Measurements from ENCODE around the gene DTHD1. TPM values are rescaled to one million over a fixed set of nuclear protein-coding genes. Genes with fewer than 3 reads are reported as not detected.

Gene DTHD1
- total RNA-seq, 1 donor from 2014 or later: not detected

DNA sequence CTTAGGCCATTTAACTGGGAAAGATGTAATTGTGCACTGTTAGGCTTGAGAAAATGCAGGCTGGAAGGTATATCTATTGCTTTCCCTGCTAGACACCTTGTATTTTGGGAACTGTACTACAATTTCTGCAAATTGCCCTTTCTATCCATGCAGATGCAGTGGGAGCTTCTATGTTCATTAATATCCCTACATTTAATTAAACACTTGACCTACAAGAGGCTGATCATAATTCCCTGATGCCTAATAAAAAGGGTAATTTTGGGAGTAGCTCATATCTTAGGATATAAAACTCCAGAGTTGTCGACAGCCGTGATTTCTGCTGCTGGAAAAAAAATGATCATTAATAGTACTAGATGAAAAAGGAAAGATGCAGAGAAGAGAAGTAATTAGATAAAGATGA is 19.7 kb downstream of the DTHD1 start:
- Histone ChIP-seq H3K4me1 (no peaks in the 10 kb centered on the region), H3K4me2 (no peak overlapping the region), H3K36me3 (no peaks in the 10 kb centered on the region), H4K20me1 (ENCODE audit: low read depth) (no peaks in the 10 kb centered on the region), H3K27ac (no peak overlapping the region), H3K4me3 (no peak overlapping the region), H3F3A (ENCODE audit: low read depth) (no peaks in the 10 kb centered on the region), H2AFZ (replicated peaks) (no peak overlapping the region), H3K9ac (no peak overlapping the region), H3K79me2 (ENCODE audit: low read depth) (no peaks in the 10 kb centered on the region), H3K9me3 (ENCODE audit: low read depth) (no peaks in the 10 kb centered on the region), H3K27me3 (no peaks in the 10 kb centered on the region)
- no peak for DNase-seq (ENCODE audit: low spot score)
- Mint-ChIP-seq H3K4me3 (no peak overlapping the region), H3K27me3 (ENCODE audit: insufficient read depth, low read depth) (no peaks in the 10 kb centered on the region), H3K9me3 (no peaks in the 10 kb centered on the region), H3K27ac (no peak overlapping the region), H3K4me1 (no peaks in the 10 kb centered on the region), H3K36me3 (no peaks in the 10 kb centered on the region)
- TF ChIP-seq CTCF (IDR thresholded peaks at IDR 0.05) (no peak), EZH2 (IDR thresholded peaks at IDR 0.05) (no peak), EZH2phosphoT487 (IDR thresholded peaks at IDR 0.05) (no peak)

DNA sequence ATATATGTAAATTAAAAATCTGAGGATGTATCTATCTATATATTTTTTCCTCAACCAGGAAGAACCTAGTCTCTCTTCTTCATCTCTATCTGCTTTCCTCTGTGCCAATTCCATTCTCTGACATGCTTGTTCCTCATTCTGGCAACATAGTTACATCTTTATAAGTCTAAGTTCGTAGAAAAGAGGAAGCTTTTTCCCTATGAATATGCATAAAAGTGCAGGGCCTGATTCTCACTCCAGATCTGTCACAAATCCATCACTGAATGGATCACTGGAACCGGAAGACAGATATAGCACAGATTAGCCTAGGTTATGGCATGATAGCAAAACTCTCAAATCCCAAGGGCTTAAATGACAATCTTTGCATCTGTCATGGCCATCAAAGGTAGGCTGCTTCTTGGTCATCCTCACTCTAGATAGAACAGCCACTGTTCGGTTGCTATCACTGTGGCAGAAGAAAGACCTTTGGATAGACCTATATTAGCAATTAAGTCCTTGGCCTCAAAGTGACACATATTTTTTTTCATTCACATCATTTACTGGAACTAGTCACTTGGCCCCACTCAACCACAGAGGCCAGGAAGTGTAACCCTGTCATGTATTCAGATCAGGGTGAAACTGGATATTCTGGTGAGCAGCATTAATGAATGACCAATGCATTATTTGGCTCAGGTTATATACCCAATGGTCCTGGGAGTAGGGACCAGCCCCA is 22.2 kb downstream of the DTHD1 start:
- H3K4me1 Mint-ChIP-seq: no peaks in the 10 kb centered on the region
- Histone ChIP-seq H3K27ac (no peak overlapping the region), H3K9me3 (ENCODE audit: low read depth) (no peaks in the 10 kb centered on the region), H3K9ac (no peak overlapping the region), H3F3A (ENCODE audit: low read depth) (no peaks in the 10 kb centered on the region), H3K79me2 (ENCODE audit: low read depth) (no peaks in the 10 kb centered on the region), H3K4me3 (no peak overlapping the region), H3K4me1 (no peaks in the 10 kb centered on the region), H4K20me1 (ENCODE audit: low read depth) (no peaks in the 10 kb centered on the region), H3K27me3 (no peaks in the 10 kb centered on the region), H2AFZ (replicated peaks) (no peak overlapping the region), H3K36me3 (no peaks in the 10 kb centered on the region), H3K4me2 (no peak overlapping the region)
- TF ChIP-seq EZH2 (IDR thresholded peaks at IDR 0.05): no peak
- no peak for TF ChIP-seq EZH2phosphoT487 (IDR thresholded peaks at IDR 0.05)
- no peak for TF ChIP-seq CTCF (IDR thresholded peaks at IDR 0.05)
- no peak overlapping the region for H3K4me3 Mint-ChIP-seq
- H3K9me3 Mint-ChIP-seq: no peaks in the 10 kb centered on the region
- no peaks in the 10 kb centered on the region for H3K36me3 Mint-ChIP-seq
- H3K27ac Mint-ChIP-seq: no peak overlapping the region
- peaks cover 2% of the 10 kb centered on the region for H3K27me3 Mint-ChIP-seq (ENCODE audit: insufficient read depth, low read depth)
- no peak for DNase-seq (ENCODE audit: low spot score)

- H3K9me3 Mint-ChIP-seq: no peaks in the 10 kb centered on the region
- H3K27ac Mint-ChIP-seq: no peak overlapping the region
- no peaks in the 10 kb centered on the region for H3K4me1 Mint-ChIP-seq
- Histone ChIP-seq H3K9ac (no peak overlapping the region), H3K27ac (no peak overlapping the region), H3K4me2 (no peak overlapping the region), H3K27me3 (no peaks in the 10 kb centered on the region), H3K36me3 (no peaks in the 10 kb centered on the region), H3F3A (ENCODE audit: low read depth) (no peaks in the 10 kb centered on the region), H2AFZ (replicated peaks) (no peak overlapping the region), H4K20me1 (ENCODE audit: low read depth) (no peaks in the 10 kb centered on the region), H3K4me3 (no peak overlapping the region), H3K79me2 (ENCODE audit: low read depth) (no peaks in the 10 kb centered on the region), H3K4me1 (no peaks in the 10 kb centered on the region), H3K9me3 (ENCODE audit: low read depth) (no peaks in the 10 kb centered on the region)
- TF ChIP-seq EZH2 (IDR thresholded peaks at IDR 0.05) (no peak), EZH2phosphoT487 (IDR thresholded peaks at IDR 0.05) (no peak)
- H3K27me3 Mint-ChIP-seq (ENCODE audit: insufficient read depth, low read depth): peaks cover 2% of the 10 kb centered on the region
- no peak for DNase-seq (ENCODE audit: low spot score)
- H3K4me3 Mint-ChIP-seq: no peak overlapping the region
- H3K36me3 Mint-ChIP-seq: no peaks in the 10 kb centered on the region
Observed at GRCh38 chr4:36304138-36304681, 22.8 kb downstream of the DTHD1 start.

DNA sequence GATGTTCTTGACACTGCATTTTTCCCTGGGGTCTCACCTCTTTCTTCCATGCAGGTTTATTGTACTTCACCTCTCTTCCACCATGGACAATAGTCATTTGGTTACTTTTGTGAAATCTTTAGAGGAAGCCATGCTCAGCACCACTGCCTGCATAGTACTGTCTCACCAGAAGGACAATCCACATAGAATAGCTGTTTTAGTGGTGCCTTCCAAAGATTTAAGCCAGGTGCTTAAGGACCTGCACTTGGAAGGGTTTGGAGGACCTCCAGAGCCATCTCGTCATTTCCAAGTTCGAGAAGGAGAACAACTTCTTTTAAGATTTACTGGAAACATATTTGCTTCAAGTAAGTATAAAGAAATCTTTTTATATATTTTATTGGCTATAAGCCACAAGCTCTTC is 26.7 kb downstream of the DTHD1 start:
- Histone ChIP-seq H3K36me3 (no peaks in the 10 kb centered on the region), H3K4me1 (no peaks in the 10 kb centered on the region), H3K4me2 (no peak overlapping the region), H3F3A (ENCODE audit: low read depth) (no peaks in the 10 kb centered on the region), H3K79me2 (ENCODE audit: low read depth) (no peaks in the 10 kb centered on the region), H4K20me1 (ENCODE audit: low read depth) (no peaks in the 10 kb centered on the region), H3K27ac (no peak overlapping the region), H3K27me3 (no peaks in the 10 kb centered on the region), H3K9ac (no peak overlapping the region), H3K9me3 (ENCODE audit: low read depth) (no peaks in the 10 kb centered on the region), H2AFZ (replicated peaks) (no peak overlapping the region), H3K4me3 (no peak overlapping the region)
- DNase-seq (ENCODE audit: low spot score): no peak
- no peak overlapping the region for H3K4me3 Mint-ChIP-seq
- H3K4me1 Mint-ChIP-seq: no peaks in the 10 kb centered on the region
- no peaks in the 10 kb centered on the region for H3K36me3 Mint-ChIP-seq
- TF ChIP-seq EZH2 (IDR thresholded peaks at IDR 0.05) (no peak), CTCF (IDR thresholded peaks at IDR 0.05) (no peak), EZH2phosphoT487 (IDR thresholded peaks at IDR 0.05) (no peak)
- H3K27ac Mint-ChIP-seq: no peak overlapping the region
- H3K27me3 Mint-ChIP-seq (ENCODE audit: insufficient read depth, low read depth): peaks cover 2% of the 10 kb centered on the region
- no peaks in the 10 kb centered on the region for H3K9me3 Mint-ChIP-seq

Data from neural progenitor cell (in vitro differentiated cells).